Endothelial cell of umbilical vein (primary cell): ENCODE results near the gene SAT1. TPM values are rescaled to one million over a fixed set of nuclear protein-coding genes. Genes with fewer than 3 reads are reported as not detected.

Experiments used
- BruUV-seq: library from RNA; stranded (reverse); fragments of 400-500 nt; replicated peaks from 2 replicates; lab custom pipeline; 2021; lab: Mats Ljungman, UMichigan
- CTCF ChIA-PET: fragments of 300-600, 350-600 bp; sonication (Branson Sonifier 250); formaldehyde crosslinking; loops from one replicate; lab custom pipeline; 2021; ENCODE audit warnings: antibody characterized with exemption, inconsistent platforms; lab: Charles Lee
- POLR2A ChIA-PET: fragments of 300-600, 350-600 bp; sonication (Branson Sonifier 250); formaldehyde crosslinking; loops from one replicate; lab custom pipeline; 2021; ENCODE audit warnings: antibody characterized with exemption, inconsistent platforms; lab: Charles Lee
- DNase-seq: peaks from one replicate; pipeline ENCODE4 v3.0.0-alpha.2; 2011; ENCODE audit warnings: low read depth, low spot score
- FAIRE-seq: peaks from 2 replicates; lab custom pipeline; 2011; peaks lifted over from hg19 to GRCh38; lab: Jason Lieb, UNC
- H2AFZ ChIP-seq: 2 replicates; pipeline ENCODE4 v1.6.0; 2012; ENCODE audit warnings: low read depth, low read length, control low read depth, inconsistent platforms
- H3K27ac ChIP-seq: 2 replicates; pipeline ENCODE4 v1.5.1; 2011; ENCODE audit warnings: low read depth, mild to moderate bottlenecking, control low read depth, low read length, moderate library complexity; ENCODE audit not compliant: insufficient read depth
- H3K27me3 ChIP-seq, 2 experiments: 2 replicates each; pipeline versions ENCODE4 v1.6.0 to v1.6.1; 2011; ENCODE audit warnings: low read length in 2 of 2, mixed read lengths in 1 of 2; ENCODE audit not compliant: control insufficient read depth in 2 of 2, insufficient read depth in 2 of 2
- H3K36me3 ChIP-seq, 2 experiments: 2 replicates in 1 of 2; 3 replicates in 1 of 2; pipeline ENCODE4 v1.5.1; 2011; ENCODE audit warnings: low read length in 2 of 2, mild to moderate bottlenecking in 1 of 2, moderate library complexity in 1 of 2; ENCODE audit not compliant: control insufficient read depth in 2 of 2, insufficient read depth in 2 of 2; ENCODE audit errors: extremely low read depth in 1 of 2
- H3K4me1 ChIP-seq: 3 replicates; pipeline ENCODE4 v1.5.1; 2011; ENCODE audit warnings: mild to moderate bottlenecking, low read length; ENCODE audit not compliant: control insufficient read depth, insufficient read depth; ENCODE audit errors: extremely low read depth
- H3K4me2 ChIP-seq: 2 replicates; pipeline ENCODE4 v1.6.1; 2011; ENCODE audit warnings: low read length, control low read depth, mixed read lengths; ENCODE audit not compliant: insufficient read depth
- H3K4me3 ChIP-seq, 3 experiments: fragments of 200-600 bp in 1 of 3; sonication (generic), shearing (Covaris generic) in 1 of 3; replicated peaks in 1 of 3; 2 replicates each; pipeline ENCODE4 v1.5.1; 2011 to 2016; ENCODE audit warnings: control low read depth in 3 of 3, low read length in 3 of 3, mild to moderate bottlenecking in 2 of 3, inconsistent platforms in 1 of 3, low read depth in 1 of 3, moderate library complexity in 1 of 3; ENCODE audit not compliant: insufficient read depth in 1 of 3
- H3K79me2 ChIP-seq: 2 replicates; pipeline ENCODE4 v1.6.0; 2012; ENCODE audit warnings: low read length, inconsistent platforms; ENCODE audit not compliant: control insufficient read depth, insufficient read depth
- H3K9ac ChIP-seq: replicated peaks from 2 replicates; pipeline ENCODE3; 2011; ENCODE audit warnings: low read length, control low read depth; ENCODE audit not compliant: insufficient read depth; ENCODE audit errors: extremely low read depth
- H3K9me1 ChIP-seq: replicated peaks from 3 replicates; pipeline ENCODE4 v1.6.0; 2011; ENCODE audit warnings: mild to moderate bottlenecking, low read length; ENCODE audit not compliant: control insufficient read depth, insufficient read depth; ENCODE audit errors: extremely low read depth
- H3K9me3 ChIP-seq: replicated peaks from 2 replicates; pipeline ENCODE4 v1.5.1; 2012; ENCODE audit warnings: low read length, inconsistent platforms; ENCODE audit not compliant: control insufficient read depth, insufficient read depth
- H4K20me1 ChIP-seq: replicated peaks from 2 replicates; pipeline ENCODE3; 2011; ENCODE audit warnings: mild to moderate bottlenecking, low read length; ENCODE audit not compliant: control insufficient read depth, insufficient read depth; ENCODE audit errors: extremely low read depth
- EZH2 ChIP-seq: IDR thresholded peaks from 2 replicates; pipeline ENCODE4 v1.6.1; 2012; ENCODE audit warnings: borderline replicate concordance, low read depth, mild to moderate bottlenecking, moderate library complexity, low read length, inconsistent platforms; ENCODE audit not compliant: severe bottlenecking
- FOS ChIP-seq: IDR thresholded peaks from 2 replicates; pipeline ENCODE4 v1.6.1; 2011; ENCODE audit warnings: mild to moderate bottlenecking, low read length, moderate library complexity, borderline replicate concordance; ENCODE audit not compliant: insufficient read depth
- GATA2 ChIP-seq: IDR thresholded peaks from 2 replicates; pipeline ENCODE4 v1.7.0; 2011; ENCODE audit warnings: low read depth, mild to moderate bottlenecking, moderate library complexity, mixed read lengths, low read length; ENCODE audit not compliant: insufficient read length, insufficient read depth
- JUN ChIP-seq: IDR thresholded peaks from 2 replicates; pipeline ENCODE4 v1.6.1; 2011; ENCODE audit warnings: borderline replicate concordance, low read depth; ENCODE audit not compliant: insufficient read length, insufficient read depth
- MYC ChIP-seq: IDR thresholded peaks from one replicate; pipeline ENCODE4 v1.6.1; 2011; ENCODE audit warnings: mild to moderate bottlenecking, low read depth, low read length
- POLR2A ChIP-seq: IDR thresholded peaks from 2 replicates; pipeline ENCODE4 v1.6.1; 2012; ENCODE audit warnings: low read depth, mild to moderate bottlenecking, control low read depth, low read length
- POLR2AphosphoS5 ChIP-seq: IDR thresholded peaks from 2 replicates; pipeline ENCODE4 v1.6.1; 2012; ENCODE audit warnings: low read depth, mild to moderate bottlenecking, control low read depth, low read length, moderate library complexity; ENCODE audit not compliant: insufficient read depth
- dilution Hi-C: fragments of 300-500 bp; cut with MboI; formaldehyde crosslinking; loops from one replicate; pipeline ENCODE4 v1.15.0; 2019; ENCODE audit warnings: low sequenced_read_pairs; ENCODE audit not compliant: extremely low pct_ligation_motif_present
- intact Hi-C: fragments of 100-400 bp; cut with micrococcal nuclease; formaldehyde crosslinking; loops from one replicate; pipeline ENCODE4 v1.10.0; 2022
- polyA plus RNA-seq, 4 experiments: library from polyadenylated mRNA; depleted of rRNA in 3 of 4; stranded (reverse) in 3 of 4; unstranded in 1 of 4; fragments of >200 nt; gene quantifications; 2 replicates each; pipeline versions ENCODE4 v1.2.1 to v1.2.3, GENCODE V29; 2011 to 2012; ENCODE audit warnings: missing spikeins in 1 of 4
- total RNA-seq: library from RNA; stranded (reverse); gene quantifications from 2 replicates; pipeline ENCODE4 v1.2.3, GENCODE V29; 2021
- TF ChIP-seq, protein P1 (sequence below), 2 donors: IDR thresholded peaks; 1 replicate in 1 of 2; 2 replicates in 1 of 2; pipeline ENCODE4 v1.5.1; 2011; ENCODE audit warnings: low read length in 2 of 2, mild to moderate bottlenecking in 2 of 2, moderate library complexity in 2 of 2, control low read depth in 1 of 2, inconsistent platforms in 1 of 2, low read depth in 1 of 2; ENCODE audit not compliant: insufficient read depth in 1 of 2; ENCODE audit errors: extremely low read depth in 1 of 2
- TF ChIP-seq, protein P2 (sequence below): IDR thresholded peaks from 2 replicates; pipeline ENCODE4 v1.6.1; 2011; ENCODE audit not compliant: insufficient read depth, insufficient read length

The SAT1 gene
- total and polyA plus RNA-seq, 2 donors (not counting 3 experiments of a cell fraction or from before 2014, with no cell fraction given) = 289 to 526 TPM

DNA sequence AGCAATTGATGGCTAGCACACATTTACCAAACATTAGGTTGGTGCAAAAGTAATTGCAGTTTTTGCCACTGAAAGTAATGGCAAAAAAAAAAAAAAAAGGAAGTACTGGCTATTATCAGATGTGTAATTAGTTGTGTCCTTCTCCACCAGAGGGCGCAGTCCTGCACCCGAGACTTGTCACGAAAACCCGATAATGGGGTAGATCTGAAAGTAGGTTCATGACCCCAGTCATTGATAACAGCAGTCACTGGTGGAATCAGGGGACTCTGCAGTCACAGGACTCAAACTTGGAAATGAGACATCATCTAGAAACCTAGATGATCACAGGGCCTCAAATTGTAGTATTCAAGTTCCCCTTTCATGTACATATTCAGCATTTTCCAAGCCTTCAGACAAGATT lies 26.8 kb upstream of the SAT1 start:
- Histone ChIP-seq H3K4me3 (no peak overlapping the region), H2AFZ (no peak overlapping the region), H3K27ac (no peak overlapping the region), H3K27me3 (no peaks in the 10 kb centered on the region), H3K4me1 (no peaks in the 10 kb centered on the region), H3K9me1 (no peaks in the 10 kb centered on the region), H3K4me2 (no peak overlapping the region), H3K9ac (no peak overlapping the region), H3K9me3 (no peaks in the 10 kb centered on the region), H3K79me2 (no peaks in the 10 kb centered on the region), H3K36me3 (no peaks in the 10 kb centered on the region), H4K20me1 (no peaks in the 10 kb centered on the region)
- peak; percentile 54 for DNase-seq
- ChIA-PET POLR2A (no interaction called here), CTCF (interaction anchor here (1.1 to 2.9 kb wide), 3 partner anchors 9 to 146 kb away, joined by 3 to 28 read pairs (median 4); no protein-coding TSS in a partner anchor)
- TF ChIP-seq FOS (no peak), POLR2A (no peak), EZH2 (no peak), JUN (no peak), MYC (no peak), GATA2 (peak; percentile 26), POLR2AphosphoS5 (no peak)
- TF ChIP-seq, protein P1, sequence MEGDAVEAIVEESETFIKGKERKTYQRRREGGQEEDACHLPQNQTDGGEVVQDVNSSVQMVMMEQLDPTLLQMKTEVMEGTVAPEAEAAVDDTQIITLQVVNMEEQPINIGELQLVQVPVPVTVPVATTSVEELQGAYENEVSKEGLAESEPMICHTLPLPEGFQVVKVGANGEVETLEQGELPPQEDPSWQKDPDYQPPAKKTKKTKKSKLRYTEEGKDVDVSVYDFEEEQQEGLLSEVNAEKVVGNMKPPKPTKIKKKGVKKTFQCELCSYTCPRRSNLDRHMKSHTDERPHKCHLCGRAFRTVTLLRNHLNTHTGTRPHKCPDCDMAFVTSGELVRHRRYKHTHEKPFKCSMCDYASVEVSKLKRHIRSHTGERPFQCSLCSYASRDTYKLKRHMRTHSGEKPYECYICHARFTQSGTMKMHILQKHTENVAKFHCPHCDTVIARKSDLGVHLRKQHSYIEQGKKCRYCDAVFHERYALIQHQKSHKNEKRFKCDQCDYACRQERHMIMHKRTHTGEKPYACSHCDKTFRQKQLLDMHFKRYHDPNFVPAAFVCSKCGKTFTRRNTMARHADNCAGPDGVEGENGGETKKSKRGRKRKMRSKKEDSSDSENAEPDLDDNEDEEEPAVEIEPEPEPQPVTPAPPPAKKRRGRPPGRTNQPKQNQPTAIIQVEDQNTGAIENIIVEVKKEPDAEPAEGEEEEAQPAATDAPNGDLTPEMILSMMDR (IDR thresholded peaks at IDR 0.05; ENCODE audit: extremely low read depth in 1 of 2, insufficient read depth in 1 of 2, low read depth in 1 of 2, low read length in 2 of 2) = peak; percentile 32 to 34
- TF ChIP-seq, protein P2, sequence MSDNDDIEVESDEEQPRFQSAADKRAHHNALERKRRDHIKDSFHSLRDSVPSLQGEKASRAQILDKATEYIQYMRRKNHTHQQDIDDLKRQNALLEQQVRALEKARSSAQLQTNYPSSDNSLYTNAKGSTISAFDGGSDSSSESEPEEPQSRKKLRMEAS = no peak
- dilution Hi-C loops = no loop called here
- peak; percentile 91 for FAIRE-seq
- intact Hi-C loops = loop anchor here (1.0 kb wide), 2 partner anchors 26 to 146 kb away; no protein-coding TSS in a partner anchor
- no TSS peak for BruUV-seq
